PC-3 (cell line): Measurements from ENCODE around the gene TUBB1.

Source experiments
- CTCF ChIP-seq: fragments of 300-600 bp; sonication (generic); conservative IDR thresholded peaks from 2 replicates; pipeline ENCODE4 v1.5.1; 2017; ENCODE audit warnings: antibody characterized with exemption, low read depth, mild to moderate bottlenecking, low read length
- EZH2 ChIP-seq: fragments of 300-600 bp; sonication (generic); IDR thresholded peaks from one replicate; pipeline ENCODE4 v1.6.1; 2017; ENCODE audit warnings: antibody characterized with exemption, mild to moderate bottlenecking, low read length; ENCODE audit not compliant: unreplicated experiment
- EZH2phosphoT487 ChIP-seq: fragments of 300-600 bp; sonication (generic); IDR thresholded peaks from 2 replicates; pipeline ENCODE4 v1.6.1; 2018; ENCODE audit warnings: mild to moderate bottlenecking, antibody characterized with exemption, low read length, borderline replicate concordance

- TF ChIP-seq CTCF, result no peak
- no peak for TF ChIP-seq EZH2
- TF ChIP-seq EZH2phosphoT487, result no peak
Observed at GRCh38 chr20:59028812-59029211, 9.6 kb downstream of the TUBB1 start.
